GM06990 (cell line): Measurements from ENCODE around the gene MYH8.

Experiments used
- DNase-seq: peaks from one replicate; pipeline ENCODE4 v3.0.0-alpha.2; 2011; ENCODE audit not compliant: insufficient read length; ENCODE audit errors: extremely low read depth
- H3K27me3 ChIP-seq: replicated peaks from 2 replicates; pipeline ENCODE4 v1.6.0; 2011; ENCODE audit warnings: low read length; ENCODE audit not compliant: control insufficient read depth, insufficient read depth
- H3K36me3 ChIP-seq: 2 replicates; pipeline ENCODE4 v1.5.1; 2011; ENCODE audit warnings: low read length; ENCODE audit not compliant: control insufficient read depth, insufficient read depth
- H3K4me3 ChIP-seq: replicated peaks from 2 replicates; pipeline ENCODE4 v1.5.1; 2011; ENCODE audit warnings: low read depth, mild to moderate bottlenecking, control low read depth, low read length
- CTCF ChIP-seq: IDR thresholded peaks from 2 replicates; pipeline ENCODE4 v1.5.1; 2011; ENCODE audit warnings: low read length, control low read depth, mild to moderate bottlenecking, inconsistent platforms; ENCODE audit not compliant: insufficient read depth, poor library complexity, severe bottlenecking

The MYH8 gene

DNA sequence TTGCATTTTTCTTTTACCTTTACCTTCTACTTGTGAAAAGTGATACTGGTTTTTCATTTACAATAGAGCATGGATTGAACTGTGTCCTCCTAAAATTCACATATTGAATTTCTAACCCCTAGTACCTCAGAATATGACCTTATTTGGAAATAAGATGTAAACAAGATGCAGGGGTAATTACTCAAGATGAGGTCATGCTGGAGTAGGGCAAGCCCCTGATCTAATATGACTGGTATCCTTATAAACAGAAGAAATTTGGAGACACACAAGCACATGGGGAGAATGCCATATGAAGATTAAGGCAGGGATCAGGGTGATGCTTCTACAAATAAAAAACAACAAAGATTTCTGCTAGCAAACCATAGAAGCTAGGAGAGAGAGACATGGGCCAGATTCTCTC lies 61.2 kb downstream of the MYH8 start:
- no peak overlapping the region for H3K4me3 ChIP-seq
- TF ChIP-seq CTCF: no peak
- H3K36me3 ChIP-seq: no peaks in the 10 kb centered on the region
- peaks cover 1% of the 10 kb centered on the region; the same call in 1 of the 2 replicates for H3K27me3 ChIP-seq
- no peak for DNase-seq

DNA sequence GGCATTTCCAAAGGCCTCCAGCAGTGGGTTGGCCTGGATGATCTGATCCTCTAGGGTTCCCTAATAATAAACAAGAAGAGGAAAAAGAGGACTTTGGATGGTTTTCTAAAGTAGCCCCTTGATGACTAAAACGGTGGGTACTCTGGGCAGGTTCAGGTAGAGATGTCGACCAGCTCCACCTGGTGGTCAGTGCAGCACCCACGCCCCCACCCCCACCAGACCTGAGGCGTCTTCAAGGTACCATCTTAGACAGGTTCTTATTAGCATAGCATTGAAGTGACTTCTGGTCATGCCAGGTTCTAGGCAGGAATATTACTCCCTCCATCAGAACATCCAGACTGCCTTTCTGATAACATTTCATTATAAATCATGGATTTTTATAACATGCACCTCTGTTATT lies 64.0 kb downstream of the MYH8 start:
- peak; percentile 84 for TF ChIP-seq CTCF
- Histone ChIP-seq H3K36me3 (no peaks in the 10 kb centered on the region), H3K27me3 (peaks cover 1% of the 10 kb centered on the region; the same call in 1 of the 2 replicates), H3K4me3 (no peak overlapping the region)
- peak; percentile 38 for DNase-seq

- TF ChIP-seq CTCF: no peak
- Histone ChIP-seq H3K4me3 (no peak overlapping the region), H3K36me3 (no peaks in the 10 kb centered on the region), H3K27me3 (peaks cover 1% of the 10 kb centered on the region; the same call in 1 of the 2 replicates)
- DNase-seq: no peak
Observed at GRCh38 chr17:10354651-10355050, 67.1 kb downstream of the MYH8 start.

DNA sequence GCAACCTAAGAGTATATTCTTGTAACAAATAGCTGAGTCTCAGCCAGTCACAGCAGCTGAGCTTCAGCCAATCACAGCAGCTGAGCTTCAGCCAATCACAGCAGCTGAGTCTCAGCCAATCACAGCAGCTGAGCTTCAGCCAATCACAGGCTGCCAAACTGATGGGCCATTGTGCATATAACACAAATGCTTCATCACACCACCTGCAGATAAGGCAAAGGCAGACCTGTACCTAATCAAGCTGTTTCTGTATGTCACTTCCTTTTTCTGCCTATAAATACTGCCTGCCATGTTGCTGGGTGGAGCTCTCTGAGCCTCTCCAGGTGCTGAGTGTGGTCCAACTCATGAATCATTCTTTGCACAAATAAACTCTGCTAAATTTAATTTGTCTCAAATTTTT lies 68.9 kb downstream of the MYH8 start:
- Histone ChIP-seq H3K27me3 (no peaks in the 10 kb centered on the region; the same call in 1 of the 2 replicates), H3K36me3 (no peaks in the 10 kb centered on the region), H3K4me3 (no peak overlapping the region)
- DNase-seq: no peak
- TF ChIP-seq CTCF: no peak

DNA sequence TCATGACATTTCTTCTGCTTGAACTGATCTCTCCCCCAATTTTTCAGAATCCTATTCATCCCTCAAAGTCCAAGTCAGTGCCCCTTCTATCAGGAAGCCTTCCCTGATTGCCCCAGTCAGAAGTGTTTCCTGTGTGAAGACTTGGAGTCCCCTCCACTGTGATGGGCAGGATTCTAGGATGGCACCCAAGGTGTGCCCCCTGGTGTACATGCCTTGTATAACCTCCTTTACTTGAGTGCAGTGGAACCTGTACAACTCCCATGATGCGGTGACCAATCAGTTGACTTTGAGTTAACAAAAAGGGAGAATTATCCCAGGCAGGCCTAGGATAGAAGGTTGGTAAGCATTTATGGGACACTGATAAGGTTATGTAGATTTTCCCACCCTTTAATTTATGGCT lies 72.3 kb downstream of the MYH8 start:
- DNase-seq: no peak
- Histone ChIP-seq H3K4me3 (no peak overlapping the region), H3K36me3 (no peaks in the 10 kb centered on the region), H3K27me3 (no peaks in the 10 kb centered on the region)
- peak; percentile 54 for TF ChIP-seq CTCF

DNA sequence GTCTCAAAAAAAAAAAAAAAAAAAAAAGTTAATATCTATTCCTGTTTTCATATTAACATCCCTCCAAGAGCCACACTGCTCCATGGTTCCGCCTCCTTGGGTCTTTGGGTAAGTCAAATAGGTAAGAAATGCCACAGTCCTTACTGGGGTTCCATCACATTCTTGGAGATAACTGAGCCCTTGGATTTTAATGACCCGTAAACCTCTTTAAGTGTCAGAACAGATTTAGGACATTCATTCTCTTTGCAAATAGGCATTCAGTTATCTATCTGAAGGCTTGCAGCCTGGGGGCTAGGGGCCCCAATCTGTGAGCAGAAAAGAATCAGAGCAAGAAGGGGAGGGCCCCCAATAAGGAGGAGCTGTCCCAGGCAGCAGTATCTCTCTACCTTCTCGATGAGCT lies 76.9 kb downstream of the MYH8 start:
- H3K4me3 ChIP-seq: no peak overlapping the region
- no peak for TF ChIP-seq CTCF
- DNase-seq: no peak
- no peaks in the 10 kb centered on the region for H3K36me3 ChIP-seq
- no peaks in the 10 kb centered on the region; the same call in 1 of the 2 replicates for H3K27me3 ChIP-seq
